WTC11 (cell line): ENCODE results near the gene SEPTIN8. TPM values are rescaled to one million over a fixed set of nuclear protein-coding genes. Genes with fewer than 3 reads are reported as not detected.

ENCODE experiments used
- ATAC-seq: fragments of 200-7000 bp; cut with Tn5 transposase; 2 replicates; pipeline ENCODE4 v1.10.0; 2021; ENCODE audit warnings: mild to moderate bottlenecking, moderate library complexity
- CTCF ChIA-PET: fragments of 300-600 bp; sonication (Branson Sonifier 250); formaldehyde crosslinking; loops from one replicate; lab custom pipeline; 2021; ENCODE audit warnings: antibody characterized with exemption; lab: Charles Lee
- POLR2A ChIA-PET: fragments of 350-600 bp; sonication (Branson Sonifier 250); formaldehyde crosslinking; loops from one replicate; lab custom pipeline; 2021; ENCODE audit warnings: antibody characterized with exemption; lab: Charles Lee
- DNase-seq: peaks from one replicate; pipeline ENCODE4 v3.0.0; 2021; ENCODE audit warnings: low spot score
- H3K27ac Mint-ChIP-seq: 2 replicates; pipeline ENCODE4 v1.8.0; 2021; ENCODE audit warnings: mixed read lengths
- H3K27me3 Mint-ChIP-seq: 2 replicates; pipeline ENCODE4 v1.8.0; 2021; ENCODE audit warnings: low read depth, mild to moderate bottlenecking, moderate library complexity, mixed read lengths
- H3K36me3 Mint-ChIP-seq: 2 replicates; pipeline ENCODE4 v1.8.0; 2021; ENCODE audit warnings: mixed read lengths
- H3K4me1 Mint-ChIP-seq: 2 replicates; pipeline ENCODE4 v1.8.0; 2022; ENCODE audit warnings: mixed read lengths
- H3K4me3 Mint-ChIP-seq: 2 replicates; pipeline ENCODE4 v1.8.0; 2021; ENCODE audit warnings: mild to moderate bottlenecking, moderate library complexity, mixed read lengths
- H3K9me3 Mint-ChIP-seq: 2 replicates; pipeline ENCODE4 v1.8.0; 2021; ENCODE audit warnings: mixed read lengths
- ARID4B ChIP-seq: sonication (generic); formaldehyde crosslinking; IDR thresholded peaks from 2 replicates; pipeline ENCODE4 v1.8.0; 2023; ENCODE audit warnings: missing genetic modification reagents, mild to moderate bottlenecking, borderline replicate concordance
- CTCF ChIP-seq: fragments of 200-600 bp; IDR thresholded peaks from 2 replicates; pipeline ENCODE4 v1.8.0; 2022; ENCODE audit warnings: antibody characterized with exemption
- EMX1 ChIP-seq: fragments of 250-450 bp; sonication (Bioruptor Pico); IDR thresholded peaks from 2 replicates; pipeline ENCODE4 v1.8.0; 2021; ENCODE audit warnings: mild to moderate bottlenecking
- FOXK1 ChIP-seq: sonication (generic); formaldehyde crosslinking; IDR thresholded peaks from 2 replicates; pipeline ENCODE4 v1.8.0; 2022; ENCODE audit warnings: mild to moderate bottlenecking, moderate library complexity, missing genetic modification reagents
- FOXP4 ChIP-seq: sonication (generic); formaldehyde crosslinking; IDR thresholded peaks from 2 replicates; pipeline ENCODE4 v1.8.0; 2022; ENCODE audit warnings: mild to moderate bottlenecking, missing genetic modification reagents
- HMGXB4 ChIP-seq: sonication (generic); formaldehyde crosslinking; IDR thresholded peaks from 2 replicates; pipeline ENCODE4 v1.8.1; 2023; ENCODE audit warnings: mild to moderate bottlenecking, moderate library complexity, missing genetic modification reagents
- MXD4 ChIP-seq: fragments of 250-450 bp; sonication (Bioruptor Pico); IDR thresholded peaks from 2 replicates; pipeline ENCODE4 v1.8.0; 2021; ENCODE audit warnings: mild to moderate bottlenecking, moderate library complexity, borderline replicate concordance
- MYBL2 ChIP-seq: sonication (generic); formaldehyde crosslinking; IDR thresholded peaks from 2 replicates; pipeline ENCODE4 v1.8.1; 2023; ENCODE audit warnings: mild to moderate bottlenecking, moderate library complexity, missing genetic modification reagents
- NFATC4 ChIP-seq: fragments of 250-450 bp; sonication (Bioruptor Pico); IDR thresholded peaks from 2 replicates; pipeline ENCODE4 v1.9.0; 2021; ENCODE audit warnings: mild to moderate bottlenecking
- NR1H2 ChIP-seq: sonication (generic); formaldehyde crosslinking; IDR thresholded peaks from 2 replicates; pipeline ENCODE4 v1.9.0; 2021; ENCODE audit warnings: mild to moderate bottlenecking, moderate library complexity, missing genetic modification reagents
- PRRX2 ChIP-seq: fragments of 250-450 bp; sonication (Bioruptor Pico); IDR thresholded peaks from 2 replicates; pipeline ENCODE4 v1.8.0; 2021; ENCODE audit warnings: mild to moderate bottlenecking
- SMAD4 ChIP-seq: sonication (generic); formaldehyde crosslinking; IDR thresholded peaks from 2 replicates; pipeline ENCODE4 v1.8.0; 2022; ENCODE audit warnings: mild to moderate bottlenecking, missing genetic modification reagents
- ZMAT4 ChIP-seq: fragments of 250-450 bp; sonication (Bioruptor Pico); IDR thresholded peaks from 2 replicates; pipeline ENCODE4 v1.9.0; 2021; ENCODE audit warnings: mild to moderate bottlenecking
- ZNF281 ChIP-seq: sonication (generic); formaldehyde crosslinking; IDR thresholded peaks from 2 replicates; pipeline ENCODE4 v1.8.0; 2023; ENCODE audit warnings: mild to moderate bottlenecking, missing genetic modification reagents
- ZNF396 ChIP-seq: fragments of 250-450 bp; sonication (Bioruptor Pico); IDR thresholded peaks from 2 replicates; pipeline ENCODE4 v1.8.0; 2021; ENCODE audit warnings: mild to moderate bottlenecking, moderate library complexity, borderline replicate concordance
- ZNF416 ChIP-seq: fragments of 250-450 bp; sonication (Bioruptor Pico); IDR thresholded peaks from 2 replicates; pipeline ENCODE4 v1.9.0; 2021; ENCODE audit warnings: mild to moderate bottlenecking, inconsistent platforms
- ZNF512 ChIP-seq: sonication (generic); formaldehyde crosslinking; IDR thresholded peaks from 2 replicates; pipeline ENCODE4 v1.8.1; 2022; ENCODE audit warnings: missing genetic modification reagents, borderline replicate concordance
- total RNA-seq: library from RNA; stranded (reverse); gene quantifications from 3 replicates; pipeline ENCODE4 v1.2.3, GENCODE V29; 2021

Gene SEPTIN8
- total RNA-seq, 1 experiment from 2014 or later: 35.8 TPM

GRCh38 chr5:132751444-132751843 is 25.6 kb downstream of the SEPTIN8 start:
- ATAC-seq (no peak), DNase-seq (no peak)
- Mint-ChIP-seq H3K36me3 (no peaks in the 10 kb centered on the region), H3K27ac (no peak overlapping the region), H3K4me3 (no peak overlapping the region), H3K4me1 (peaks cover 19% of the 10 kb centered on the region), H3K9me3 (no peaks in the 10 kb centered on the region), H3K27me3 (peaks cover 37% of the 10 kb centered on the region)
- POLR2A ChIA-PET: no interaction called here
- TF ChIP-seq ZNF281 (CRISPR knock-in tag) (no peak), FOXP4 (CRISPR knock-in tag) (no peak), MXD4 (CRISPR knock-in tag) (no peak), NFATC4 (no peak), ZMAT4 (CRISPR knock-in tag) (no peak), ZNF512 (no peak), SMAD4 (CRISPR knock-in tag) (no peak)
- CTCF ChIA-PET: interaction anchor here (2.5 kb wide), 1 partner anchor 69 kb away, joined by 8 read pairs; no protein-coding TSS in a partner anchor

GRCh38 chr5:132750471-132751230 is 26.4 kb downstream of the SEPTIN8 start:
- no peaks in the 10 kb centered on the region for H3K9me3 Mint-ChIP-seq
- H3K4me3 Mint-ChIP-seq: no peak overlapping the region
- peaks cover 19% of the 10 kb centered on the region for H3K4me1 Mint-ChIP-seq
- no peaks in the 10 kb centered on the region for H3K36me3 Mint-ChIP-seq
- DNase-seq (no peak), ATAC-seq (no peak)
- POLR2A ChIA-PET: interaction anchor here (1.3 kb wide), 1 partner anchor 63 kb away, joined by 3 read pairs; the partner anchor contains the start of gene SOWAHA
- H3K27ac Mint-ChIP-seq: no peak overlapping the region
- peaks cover 45% of the 10 kb centered on the region for H3K27me3 Mint-ChIP-seq
- CTCF ChIA-PET: interaction anchor here (0.7 to 2.5 kb wide), 2 partner anchors 57 to 69 kb away, joined by 3 to 8 read pairs; no protein-coding TSS in a partner anchor
- no peak for TF ChIP-seq ZNF396
- TF ChIP-seq PRRX2 (CRISPR knock-in tag): no peak
- TF ChIP-seq SMAD4 (CRISPR knock-in tag): no peak
- no peak for TF ChIP-seq ARID4B (CRISPR knock-in tag)
- no peak for TF ChIP-seq NR1H2
- no peak for TF ChIP-seq FOXK1
- no peak for TF ChIP-seq MYBL2 (CRISPR knock-in tag)
- no peak for TF ChIP-seq HMGXB4 (CRISPR knock-in tag)
- TF ChIP-seq ZNF416 (CRISPR knock-in tag): no peak
- TF ChIP-seq CTCF: no peak
- TF ChIP-seq EMX1: no peak
